Neural cell (in vitro differentiated cells): Measurements from ENCODE around the gene MAP3K20.

Experiments used
- CTCF ChIP-seq: fragments of 450-650 bp; IDR thresholded peaks from 2 replicates; pipeline ENCODE4 v1.5.1; 2014; ENCODE audit warnings: antibody characterized with exemption, mild to moderate bottlenecking, moderate library complexity; ENCODE audit not compliant: poor library complexity, severe bottlenecking
- EP300 ChIP-seq: fragments of 450-650 bp; conservative IDR thresholded peaks from 2 replicates; pipeline ENCODE4 v1.6.1; 2014; ENCODE audit warnings: antibody characterized with exemption, mild to moderate bottlenecking, moderate library complexity; ENCODE audit not compliant: poor library complexity, severe bottlenecking
- EZH2 ChIP-seq: fragments of 200-600, 300-800 bp; shearing (Covaris generic), sonication (generic); IDR thresholded peaks from 2 replicates; pipeline ENCODE4 v1.6.1; 2014; ENCODE audit warnings: antibody characterized with exemption, low read length, borderline replicate concordance, mild to moderate bottlenecking; ENCODE audit not compliant: insufficient read depth, poor library complexity, severe bottlenecking
- MXI1 ChIP-seq: fragments of 450-650 bp; conservative IDR thresholded peaks from 2 replicates; pipeline ENCODE4 v1.6.1; 2014; ENCODE audit warnings: antibody characterized with exemption, mild to moderate bottlenecking; ENCODE audit not compliant: poor library complexity, severe bottlenecking
- POLR2AphosphoS5 ChIP-seq: IDR thresholded peaks from 2 replicates; pipeline ENCODE4 v1.6.1; 2012
- RAD21 ChIP-seq: fragments of 450-650 bp; conservative IDR thresholded peaks from 2 replicates; pipeline ENCODE4 v1.6.1; 2014; ENCODE audit warnings: antibody characterized with exemption, mild to moderate bottlenecking, moderate library complexity
- REST ChIP-seq: IDR thresholded peaks from 2 replicates; pipeline ENCODE4 v1.6.1; 2012; ENCODE audit warnings: borderline replicate concordance
- SMC3 ChIP-seq: fragments of 450-650 bp; conservative IDR thresholded peaks from 2 replicates; pipeline ENCODE4 v1.6.1; 2014; ENCODE audit warnings: antibody characterized with exemption, mild to moderate bottlenecking, moderate library complexity; ENCODE audit not compliant: poor library complexity
- TAF1 ChIP-seq: IDR thresholded peaks from 2 replicates; pipeline ENCODE4 v1.6.1; 2012; ENCODE audit warnings: low read depth

- no peak for TF ChIP-seq TAF1
- TF ChIP-seq CTCF, result no peak
- no peak for TF ChIP-seq EZH2
- no peak for TF ChIP-seq POLR2AphosphoS5
- no peak for TF ChIP-seq MXI1
- no peak for TF ChIP-seq RAD21
- no peak for TF ChIP-seq EP300
- no peak for TF ChIP-seq REST
- TF ChIP-seq SMC3, result no peak
Measured at GRCh38 chr2:173150963-173151362, 75.3 kb downstream of the MAP3K20 start.
